Measurements from ENCODE around the gene RPUSD3.
"Not testable (repeated sequence)": the region's sequence is repeated elsewhere in the genome, so short reads cannot be mapped to it uniquely, and the experiment has no call there.

GRCh38 chr3:9865125-9865637 lies 21.4 kb upstream of the RPUSD3 start:
- TF ChIP-seq, protein P1, sequence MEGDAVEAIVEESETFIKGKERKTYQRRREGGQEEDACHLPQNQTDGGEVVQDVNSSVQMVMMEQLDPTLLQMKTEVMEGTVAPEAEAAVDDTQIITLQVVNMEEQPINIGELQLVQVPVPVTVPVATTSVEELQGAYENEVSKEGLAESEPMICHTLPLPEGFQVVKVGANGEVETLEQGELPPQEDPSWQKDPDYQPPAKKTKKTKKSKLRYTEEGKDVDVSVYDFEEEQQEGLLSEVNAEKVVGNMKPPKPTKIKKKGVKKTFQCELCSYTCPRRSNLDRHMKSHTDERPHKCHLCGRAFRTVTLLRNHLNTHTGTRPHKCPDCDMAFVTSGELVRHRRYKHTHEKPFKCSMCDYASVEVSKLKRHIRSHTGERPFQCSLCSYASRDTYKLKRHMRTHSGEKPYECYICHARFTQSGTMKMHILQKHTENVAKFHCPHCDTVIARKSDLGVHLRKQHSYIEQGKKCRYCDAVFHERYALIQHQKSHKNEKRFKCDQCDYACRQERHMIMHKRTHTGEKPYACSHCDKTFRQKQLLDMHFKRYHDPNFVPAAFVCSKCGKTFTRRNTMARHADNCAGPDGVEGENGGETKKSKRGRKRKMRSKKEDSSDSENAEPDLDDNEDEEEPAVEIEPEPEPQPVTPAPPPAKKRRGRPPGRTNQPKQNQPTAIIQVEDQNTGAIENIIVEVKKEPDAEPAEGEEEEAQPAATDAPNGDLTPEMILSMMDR (conservative IDR thresholded peaks at IDR 0.05; ENCODE audit: low read depth, low read length) = not testable (repeated sequence)
- not testable (repeated sequence) for TF ChIP-seq EZH2 (IDR thresholded peaks at IDR 0.05; ENCODE audit: borderline replicate concordance, low read depth, low read length, poor library complexity, severe bottlenecking)
